Measurements from ENCODE around the gene DHRS1.
"Not testable (repeated sequence)": the region's sequence is repeated elsewhere in the genome, so short reads cannot be mapped to it uniquely, and the experiment has no call there.

DHRS1 gene

DNA sequence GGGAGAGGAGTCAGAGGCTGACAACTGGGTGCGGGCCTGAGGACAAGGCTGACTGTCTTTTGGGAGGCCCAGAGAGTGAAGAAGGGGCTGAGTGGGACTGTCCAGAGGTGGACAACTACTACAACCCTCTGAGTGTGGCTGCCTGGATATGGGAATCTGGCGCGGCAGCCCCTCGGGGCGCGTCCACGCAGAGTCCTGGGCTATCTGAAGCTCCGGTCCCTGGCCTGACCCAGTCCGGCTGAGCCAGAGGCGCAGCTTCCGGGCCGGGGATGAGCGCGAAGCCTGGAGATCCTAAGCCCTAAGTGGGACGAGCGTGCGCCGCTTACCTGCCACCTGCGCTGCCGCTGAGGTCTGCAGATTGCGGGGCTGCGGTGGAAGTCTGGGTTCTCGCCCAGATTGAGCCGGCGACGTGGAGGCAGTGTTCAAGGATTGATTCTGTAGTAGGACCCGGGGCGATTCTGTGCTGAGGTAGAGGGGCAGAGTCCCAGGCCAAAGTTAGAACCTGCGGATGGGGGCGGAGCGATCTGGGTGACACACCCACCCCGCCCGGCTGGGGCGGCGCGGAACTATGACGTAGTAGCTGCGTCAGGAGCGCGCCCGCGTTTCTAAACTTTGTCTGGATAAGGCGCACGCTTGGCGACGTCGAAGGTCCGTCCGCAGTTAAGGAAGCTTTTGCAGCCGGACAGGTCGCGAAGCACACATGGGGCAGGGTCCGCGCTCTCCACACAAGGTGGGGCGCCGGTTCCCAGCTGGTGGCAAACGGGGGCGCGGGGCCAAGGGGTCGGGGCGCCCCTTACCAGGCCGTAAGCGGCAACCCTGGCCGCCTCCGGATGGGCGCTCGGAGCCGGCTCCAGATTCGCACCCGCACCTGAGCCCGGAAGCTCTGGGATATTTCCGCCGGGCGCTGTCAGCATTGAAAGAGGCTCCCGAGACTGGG, at the start of gene DHRS1, which contains the start of gene NOP9:
DHRS1 (minus strand) TSS at position 526 of the 937 bp plus-strand sequence. CDS start 674 bp downstream, outside the sequence.
NOP9 (plus strand) TSS at position 596 of the 937 bp plus-strand sequence; CDS start at position 701, 105 bp downstream.
- DNase-seq, result peak; percentile 94

DNA sequence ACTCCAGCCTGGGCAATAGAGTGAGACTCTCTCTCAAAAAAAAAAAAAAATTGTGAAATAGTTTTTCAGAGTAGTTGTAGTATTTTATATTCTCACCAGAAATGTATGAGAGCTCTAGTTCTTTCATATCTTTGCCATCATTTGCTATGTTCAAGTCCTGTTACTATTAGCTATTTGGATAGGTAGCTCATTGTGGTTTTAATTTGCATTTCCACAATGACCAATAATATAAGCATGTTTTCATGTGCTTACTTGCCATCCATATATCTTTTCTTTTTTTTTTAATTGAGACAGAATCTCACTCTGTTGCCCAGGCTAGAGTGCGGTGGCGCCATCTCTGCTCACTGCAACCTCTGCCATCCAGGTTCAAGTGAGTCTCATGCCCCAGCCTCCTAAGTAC, 48.6 kb upstream of the DHRS1 start:
- no peak for DNase-seq

DNA sequence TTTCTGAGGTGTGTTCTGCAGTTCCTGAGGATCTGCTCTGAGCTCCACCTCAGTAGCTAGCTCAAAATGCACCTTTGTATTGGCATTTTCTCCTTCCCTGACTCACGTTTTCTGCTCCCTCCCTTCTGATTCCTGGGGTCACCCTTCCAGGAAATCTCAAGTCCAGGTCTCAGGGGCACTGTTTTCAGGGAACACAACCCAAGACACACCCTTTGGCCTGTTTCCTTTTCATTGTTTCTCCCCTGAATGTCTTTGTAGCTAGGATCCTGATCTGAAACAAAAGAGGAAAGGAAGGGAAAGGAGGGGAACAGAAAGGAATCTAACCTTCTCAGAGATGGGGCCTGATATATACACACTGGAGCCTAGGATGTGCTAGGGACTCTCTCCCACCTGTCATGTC, 47.6 kb upstream of the DHRS1 start:
- DNase-seq, result no peak

DNA sequence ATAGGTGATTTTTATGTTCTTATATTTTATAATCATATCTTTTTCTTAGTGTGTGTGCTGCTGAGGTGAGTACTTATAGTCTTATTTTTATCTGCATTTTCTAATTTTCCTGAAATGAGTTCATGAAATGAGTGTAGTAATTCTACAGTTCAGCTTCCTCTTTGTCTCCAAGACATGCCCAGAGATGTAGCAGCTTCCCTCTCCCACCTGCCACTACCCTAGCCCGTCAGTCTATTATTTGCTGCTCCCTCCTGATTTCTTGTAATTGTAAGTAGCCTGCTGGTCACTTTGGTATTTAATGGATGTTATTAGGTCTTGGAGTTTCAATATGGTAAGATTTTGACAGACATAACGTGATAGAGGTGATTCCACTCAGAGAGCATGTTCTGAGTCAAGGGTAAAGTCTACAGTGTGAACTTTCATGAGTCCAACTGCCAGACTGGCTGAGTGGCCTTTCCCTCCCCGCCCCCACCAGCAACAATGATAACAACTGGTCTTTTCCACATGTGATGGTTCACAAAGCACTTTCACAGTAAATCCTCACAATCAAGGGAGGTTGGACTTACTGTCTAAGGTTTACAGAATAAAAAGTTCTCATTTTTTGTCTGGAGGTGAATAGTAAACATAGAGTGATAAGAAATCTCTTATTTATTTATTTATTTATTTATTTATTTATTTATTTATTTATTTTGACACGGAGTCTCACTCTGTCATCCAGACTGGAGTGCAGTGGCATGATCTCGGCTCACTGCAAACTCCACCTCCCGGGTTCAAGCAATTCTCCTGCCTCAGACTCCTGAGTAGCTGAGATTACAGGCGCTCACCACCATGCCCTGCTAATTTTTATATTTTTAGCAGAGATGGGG, 44.4 kb upstream of the DHRS1 start:
- no peak for DNase-seq

DNA sequence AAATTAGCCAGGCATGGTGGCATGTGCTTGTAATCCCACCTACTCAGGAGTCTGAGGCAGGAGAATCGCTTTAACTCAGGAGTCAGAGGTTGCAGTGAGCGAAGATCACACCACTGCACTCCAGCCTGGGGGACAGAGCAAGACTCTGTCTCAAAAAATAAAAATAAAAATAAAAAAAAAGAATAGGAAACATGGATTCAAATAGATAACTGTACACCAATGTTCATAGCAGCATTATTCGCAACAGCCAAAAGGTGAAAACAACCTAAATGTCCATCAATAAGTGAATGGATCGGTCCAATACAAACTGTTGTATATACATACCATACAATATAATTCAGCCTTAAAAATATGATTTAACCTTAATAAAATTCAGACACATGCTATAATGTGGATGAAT, 43.3 kb upstream of the DHRS1 start:
- DNase-seq, result no peak

DNA sequence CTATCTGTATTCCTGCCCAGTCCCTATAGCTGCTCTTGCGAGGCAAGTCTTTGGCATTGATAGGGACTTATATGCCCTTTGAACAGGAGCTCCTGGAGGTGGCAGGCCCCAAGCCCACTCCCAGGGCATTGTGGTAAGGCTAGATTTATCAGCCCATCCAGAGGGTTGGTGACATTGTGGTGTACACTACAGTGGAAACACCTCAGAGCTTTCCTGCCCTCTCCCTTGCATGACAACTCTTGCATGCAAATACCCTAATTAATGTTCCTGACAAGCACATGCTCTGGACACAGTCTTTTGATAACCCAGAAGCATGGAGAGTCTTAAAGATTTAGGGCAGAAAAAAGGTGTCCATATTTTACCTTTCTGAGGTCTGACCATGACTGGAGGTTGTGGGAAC, 41.0 kb upstream of the DHRS1 start:
- DNase-seq, result no peak

DNA sequence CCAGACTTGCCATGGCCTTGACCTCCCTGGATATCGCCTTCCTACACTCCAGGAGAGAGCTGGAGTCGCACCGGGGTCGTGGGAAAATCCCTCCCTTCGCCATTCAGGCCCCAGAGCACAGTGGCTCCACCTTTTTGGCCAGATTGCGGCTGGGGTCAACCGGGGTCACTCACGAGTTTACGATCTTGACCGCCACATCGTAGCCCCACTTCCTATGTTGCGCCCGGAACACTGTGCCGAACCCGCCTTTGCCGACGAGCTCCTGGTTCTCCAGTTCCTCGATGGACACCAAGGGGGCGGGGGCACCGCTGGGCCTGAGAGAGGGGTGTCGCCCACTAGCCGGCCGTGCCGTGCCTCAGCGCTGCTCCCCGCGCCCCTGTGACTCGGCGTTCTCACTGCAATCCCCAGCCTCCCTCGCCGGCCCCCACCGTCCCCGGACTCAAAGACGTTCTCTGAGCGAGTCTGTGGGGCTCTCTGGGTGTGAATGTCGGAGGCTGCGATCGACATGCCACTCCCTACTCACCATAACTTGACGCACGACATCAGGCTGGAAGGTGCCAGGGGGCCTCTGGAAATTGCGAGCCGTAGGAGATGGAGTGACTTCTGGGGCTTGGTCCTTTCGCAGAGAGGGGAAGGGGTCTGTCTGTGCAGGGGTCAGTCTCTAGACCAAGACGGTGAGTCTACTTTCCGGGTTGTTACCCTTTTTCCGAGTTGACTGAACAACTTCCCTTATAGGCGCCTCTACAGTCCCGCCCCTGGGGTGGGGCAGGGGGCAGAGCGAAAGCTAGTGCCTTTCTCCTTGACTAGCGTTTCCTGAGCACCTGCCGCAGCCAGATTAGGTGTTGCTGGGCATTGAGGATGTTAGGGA, 39.9 kb upstream of the DHRS1 start, which contains the start of gene RIPK3:
RIPK3 (minus strand) TSS at position 708 of the 868 bp plus-strand sequence; CDS start at position 543, 165 bp downstream.
- DNase-seq, result peak; percentile 66

DNA sequence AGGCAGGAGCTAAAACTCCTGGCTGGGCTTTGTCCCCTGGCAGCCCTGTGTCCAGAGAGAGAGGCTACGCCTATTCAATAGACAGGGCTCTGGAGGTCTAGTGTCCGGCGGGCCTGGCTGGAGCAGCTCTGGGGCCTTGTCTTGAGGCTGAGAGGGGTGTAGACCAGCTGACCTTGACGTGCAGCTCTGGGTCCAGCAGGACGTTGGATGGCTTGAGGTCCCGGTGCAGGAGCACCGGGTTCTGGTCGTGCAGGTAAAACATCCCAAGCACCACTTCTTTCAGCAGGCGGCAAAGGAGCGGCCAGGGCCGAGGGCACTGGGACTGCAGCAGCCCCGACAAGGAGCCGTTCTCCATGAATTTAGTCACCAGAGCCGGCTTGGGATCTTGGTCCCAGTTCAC, 39.3 kb upstream of the DHRS1 start:
- no peak for DNase-seq

DNA sequence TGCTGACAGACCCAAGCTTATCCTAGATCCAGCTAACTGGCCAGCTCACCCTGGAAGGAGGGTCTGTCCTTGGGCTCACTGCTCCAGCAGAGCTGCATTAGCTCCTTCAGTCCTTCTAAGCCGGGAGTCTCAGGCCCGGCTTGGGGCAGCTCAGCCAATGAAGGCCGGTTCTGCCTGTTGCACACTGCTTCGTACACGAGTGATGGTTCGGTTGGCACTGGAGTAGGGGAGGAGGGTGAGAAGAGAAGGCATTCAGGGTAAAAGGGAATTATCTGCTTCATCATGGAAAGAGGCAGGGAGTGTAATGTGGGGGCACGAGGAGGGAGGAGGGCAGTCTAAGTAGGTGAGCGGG, 38.2 kb upstream of the DHRS1 start:
- DNase-seq, result no peak

DNA sequence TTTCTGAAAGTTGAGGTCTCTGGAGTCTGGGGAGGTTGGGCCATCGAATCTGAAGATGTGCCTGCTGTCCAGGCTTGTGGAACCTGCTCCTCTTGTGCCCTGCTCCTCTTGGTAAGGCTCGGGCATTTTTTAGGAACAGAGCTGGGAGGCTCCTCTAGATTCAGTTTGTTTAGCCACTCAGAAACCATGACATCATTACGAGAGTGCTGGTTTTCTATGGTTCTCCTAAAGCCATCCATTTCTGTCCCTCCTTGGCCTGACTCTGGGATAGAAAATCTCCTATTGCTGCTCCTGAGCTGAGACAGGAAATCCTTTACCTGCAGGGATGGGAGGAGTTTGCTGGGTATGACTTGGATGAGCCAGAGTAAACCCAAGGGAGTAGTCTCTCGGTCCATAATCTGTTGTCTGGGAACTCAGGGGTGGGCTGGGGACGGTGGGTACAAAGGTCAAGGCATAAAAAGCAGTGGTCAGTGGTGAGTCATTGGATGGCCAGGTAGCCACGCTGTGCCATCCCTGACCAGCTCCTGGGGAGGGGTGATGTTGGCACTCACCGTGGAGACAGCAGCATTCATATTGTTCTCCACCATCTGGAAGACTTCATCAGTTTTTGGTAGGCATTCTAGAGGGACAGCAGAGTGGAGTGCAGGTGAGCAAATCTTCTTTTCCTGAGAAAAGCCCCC, 37.7 kb upstream of the DHRS1 start:
- no peak for DNase-seq

DNA sequence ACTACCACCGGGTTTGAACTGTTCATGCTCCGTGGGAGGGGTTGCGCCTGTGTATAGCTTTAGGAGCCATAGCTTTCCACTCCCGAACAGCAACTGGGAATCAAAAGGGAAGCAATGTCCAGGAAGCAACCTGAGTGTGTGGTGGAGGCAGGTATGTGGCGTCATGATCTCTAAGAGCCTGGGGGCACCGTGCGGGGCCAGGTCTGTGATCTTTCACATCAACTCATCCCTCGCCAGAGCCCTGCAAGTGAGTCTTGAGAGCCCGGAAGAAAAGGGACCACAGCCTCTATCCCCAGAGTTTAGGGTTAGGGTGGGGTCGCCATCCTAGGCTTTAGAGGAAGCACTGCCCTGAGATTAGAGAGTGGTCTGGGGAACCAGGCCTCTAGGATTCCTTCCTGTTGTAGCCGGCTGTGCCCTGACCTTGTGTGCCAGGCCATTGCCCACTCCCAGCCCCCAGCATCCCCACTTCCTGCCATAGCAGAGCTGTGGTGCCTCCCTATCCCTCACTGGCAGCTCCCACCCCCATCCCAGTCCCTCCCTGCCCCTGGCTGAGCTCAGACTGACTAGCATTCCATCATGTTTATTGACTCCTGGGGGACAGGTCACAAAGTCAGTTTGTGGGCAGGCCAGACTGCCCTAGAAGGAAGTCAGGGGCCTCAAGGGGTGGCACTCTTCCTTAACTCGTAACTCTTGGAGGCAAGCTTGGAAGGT, 36.0 kb upstream of the DHRS1 start:
- DNase-seq, result no peak

DNA sequence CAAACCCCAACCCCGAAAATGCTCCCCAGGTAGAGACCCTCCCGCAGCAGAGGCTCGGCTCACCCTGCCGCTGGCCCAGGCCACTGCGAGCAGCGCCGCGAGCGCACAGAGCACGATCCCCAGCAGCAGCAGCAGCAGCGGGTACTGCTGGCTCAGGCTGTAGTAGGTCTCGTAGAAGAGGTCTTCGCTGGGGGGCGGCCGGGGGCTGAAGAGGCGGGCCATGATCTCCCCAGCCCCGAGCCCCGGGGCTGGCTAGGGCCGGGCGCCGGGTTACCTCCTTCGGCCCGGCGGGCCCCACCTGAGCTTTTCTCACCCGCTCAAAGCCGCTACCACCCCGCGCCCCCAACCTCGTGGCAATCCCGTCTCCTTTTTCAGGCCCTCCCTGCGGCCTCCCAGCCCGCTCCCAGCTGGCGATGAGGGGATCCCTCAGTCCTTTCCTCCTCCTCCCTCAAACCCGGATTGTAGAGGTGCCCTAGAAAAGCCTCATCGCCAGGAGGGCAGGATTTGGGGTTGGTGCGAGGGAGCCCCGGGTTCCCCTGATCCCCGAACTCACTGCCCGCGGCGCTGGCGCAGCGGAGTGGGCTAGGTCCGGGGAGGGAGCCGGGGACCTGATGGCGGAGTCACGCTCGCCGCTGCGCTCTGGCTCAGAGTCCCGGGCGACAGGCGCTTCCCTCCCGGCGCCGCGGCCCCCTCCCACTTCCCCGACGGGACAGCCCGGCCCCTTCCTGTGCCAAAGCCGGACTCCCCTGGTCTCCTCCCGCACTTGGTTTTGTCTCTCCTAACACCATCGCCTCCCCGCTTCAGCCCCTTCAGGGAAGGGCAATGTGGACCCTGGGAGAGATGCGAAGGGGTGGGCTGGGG, 35.1 kb upstream of the DHRS1 start, which contains the start of gene ADCY4:
ADCY4 (minus strand) TSS at position 641 of the 861 bp plus-strand sequence; CDS start at position 222, 419 bp downstream.
- no peak for DNase-seq

DNA sequence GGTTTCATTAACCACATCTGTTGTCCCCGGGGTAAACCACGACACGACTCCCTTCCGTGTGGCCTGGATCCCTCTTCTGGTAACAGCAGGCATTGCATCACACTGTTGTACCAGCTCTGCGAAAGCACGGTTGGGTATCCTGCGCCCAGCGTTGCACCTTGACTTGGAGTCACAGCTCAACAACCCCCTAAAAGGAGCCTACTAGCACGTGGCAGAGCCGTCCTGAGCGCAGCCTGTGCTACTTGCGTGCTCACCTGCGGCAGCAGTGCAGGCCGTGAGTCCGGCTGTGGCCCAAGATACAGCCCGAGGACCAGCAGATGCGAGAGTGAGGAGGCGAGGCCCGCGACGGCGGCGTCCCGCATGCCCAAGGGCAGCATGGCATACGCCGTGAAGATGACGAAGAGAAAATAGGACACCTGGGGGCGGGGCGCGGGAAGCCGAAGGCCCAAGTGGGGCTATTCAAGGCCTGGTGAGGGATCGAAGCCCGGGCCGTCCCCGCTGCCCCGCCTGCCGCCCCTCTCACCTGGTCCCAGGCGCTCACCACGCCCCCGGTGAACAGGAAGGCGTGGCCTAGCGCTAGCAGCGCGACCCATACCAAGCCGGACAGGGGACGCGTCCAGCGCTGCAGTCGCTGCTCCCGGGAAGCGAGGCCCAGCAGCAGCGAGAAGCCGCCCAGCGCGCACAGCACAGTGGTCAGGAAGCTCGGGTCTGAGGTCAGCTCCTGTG, 32.9 kb upstream of the DHRS1 start:
- peak; percentile 72 for DNase-seq

DNA sequence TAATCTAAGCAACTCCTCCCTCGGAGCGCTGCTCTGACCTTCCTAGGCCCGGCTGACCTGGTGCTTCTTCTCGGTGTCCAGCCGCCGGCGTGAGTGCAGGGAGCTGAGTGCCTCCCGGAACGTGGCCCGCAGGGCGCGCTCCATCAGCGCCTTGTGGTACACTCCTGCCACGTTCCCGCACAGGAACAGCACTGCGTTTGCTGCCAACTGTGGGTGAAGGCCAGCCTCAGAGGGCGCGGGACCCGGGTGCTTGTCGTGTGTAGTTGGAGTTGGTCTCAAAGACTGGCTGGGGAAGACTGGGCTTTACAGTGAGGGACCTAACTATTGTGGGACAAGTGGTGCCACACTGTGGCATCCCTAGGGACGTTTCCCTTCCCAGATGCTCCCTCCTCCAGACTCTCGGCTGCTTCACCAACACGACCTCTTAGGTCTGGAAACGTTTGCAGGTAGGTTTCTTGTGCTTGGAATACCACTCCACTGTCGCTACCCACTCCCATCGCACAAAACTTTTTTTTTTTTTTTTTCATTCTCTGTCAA, 32.2 kb upstream of the DHRS1 start:
- DNase-seq, result no peak

DNA sequence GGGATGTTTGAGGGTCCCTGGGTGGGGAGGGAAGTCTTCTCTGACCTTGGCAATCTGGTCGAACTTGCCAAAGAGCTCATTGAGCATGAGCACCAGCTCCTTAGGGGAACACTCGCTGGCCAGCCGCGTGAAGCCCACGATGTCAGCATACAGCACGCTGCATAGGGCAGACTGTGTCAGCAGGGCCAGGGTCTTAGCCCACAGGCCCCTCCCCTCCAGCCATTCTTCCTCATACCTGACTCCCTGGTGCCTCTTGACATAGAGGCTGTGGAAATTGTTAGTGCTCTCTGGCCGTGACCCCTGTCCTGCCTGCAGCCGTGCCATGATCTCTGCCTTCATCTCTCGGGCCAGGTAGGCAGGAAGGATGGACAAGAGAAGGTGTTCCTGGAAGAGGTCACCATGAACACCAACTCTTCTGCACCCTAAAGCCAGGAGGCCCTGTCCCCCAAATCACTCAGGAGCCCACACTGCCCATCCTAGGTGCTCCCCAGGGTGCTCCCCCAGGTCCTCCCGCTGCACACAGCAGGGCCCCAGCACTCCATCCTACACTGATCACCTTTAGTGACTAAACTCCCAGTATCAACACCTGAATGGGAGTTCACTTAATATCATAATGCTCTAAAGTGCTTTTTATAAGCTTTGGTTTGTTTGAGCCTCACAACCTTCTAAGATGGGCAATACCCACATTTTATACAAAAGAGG, 31.5 kb upstream of the DHRS1 start:
- no peak for DNase-seq

DNA sequence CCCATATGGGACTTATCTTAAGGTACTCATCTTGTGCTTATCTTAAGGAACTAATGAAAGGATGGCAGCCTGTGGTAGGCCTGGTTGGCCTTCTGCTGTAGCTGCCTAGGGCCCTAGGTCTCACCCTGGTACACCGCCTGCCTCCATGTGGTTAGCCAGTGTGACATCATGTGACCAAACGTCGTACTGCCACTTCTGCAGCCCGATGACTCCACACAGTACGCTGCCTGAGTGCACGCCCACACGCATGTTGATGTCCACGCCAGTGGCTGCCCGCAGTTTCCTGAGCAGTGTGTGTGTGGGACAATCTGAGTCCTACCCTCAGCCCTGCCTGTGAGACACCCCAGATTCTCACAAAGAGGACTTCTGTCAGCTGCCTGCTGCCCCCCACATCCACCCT, 30.2 kb upstream of the DHRS1 start:
- no peak for DNase-seq

DNA sequence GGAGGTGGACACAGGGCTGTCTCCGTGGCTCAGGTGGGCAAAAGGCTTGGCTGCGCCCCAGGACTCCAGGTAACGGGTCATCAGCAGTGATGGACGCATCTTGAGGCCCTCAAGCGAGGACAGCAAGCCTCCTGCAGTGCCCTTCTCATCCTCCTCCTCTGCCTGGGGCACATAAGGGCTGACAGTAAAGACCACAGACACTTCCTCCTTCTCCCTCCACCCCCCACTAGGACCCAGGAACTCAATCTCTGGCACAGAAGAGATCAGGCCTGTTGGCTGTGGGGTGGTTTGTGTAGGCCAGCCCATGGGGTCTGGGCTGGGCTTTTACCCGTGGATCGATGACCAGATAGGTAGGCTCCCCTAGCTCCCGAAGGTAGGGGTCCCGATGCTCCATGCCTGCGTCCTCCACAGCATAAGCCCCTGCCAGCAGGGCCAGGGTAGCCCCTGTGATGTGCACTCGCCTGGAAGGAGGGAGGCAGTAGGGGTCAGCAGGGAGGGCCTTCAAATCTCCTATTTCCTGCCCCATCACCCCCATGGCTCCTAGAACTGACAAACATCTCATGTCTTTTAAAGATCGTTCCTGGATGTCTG, 29.6 kb upstream of the DHRS1 start:
- no peak for DNase-seq

DNA sequence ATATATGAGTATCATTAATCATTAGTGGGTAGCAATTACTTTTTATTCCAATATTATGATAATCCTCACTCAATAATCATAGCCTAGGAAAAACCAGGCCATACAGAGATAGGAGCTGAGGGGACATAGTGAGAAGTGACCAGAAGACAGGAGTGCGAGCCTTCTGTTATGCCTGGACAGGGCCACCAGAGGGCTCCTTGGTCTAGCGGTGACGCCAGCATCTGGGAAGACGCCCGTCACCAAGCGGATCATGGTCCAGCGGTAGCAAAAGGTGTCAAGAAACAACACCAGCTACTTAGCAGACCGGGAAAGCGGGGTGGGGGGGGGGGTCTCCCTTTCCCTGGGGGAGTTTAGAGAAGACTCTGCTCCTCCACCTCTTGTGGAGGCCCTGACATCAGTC, 28.3 kb upstream of the DHRS1 start:
- DNase-seq, result not testable (repeated sequence)
